Left renal cortex interstitium (tissue), 4 donors: ENCODE data around the gene CIRBP. TPM values are rescaled to one million over a fixed set of nuclear protein-coding genes. Genes with fewer than 3 reads are reported as not detected.

Source experiments
- polyA plus RNA-seq, 4 donors: library from polyadenylated mRNA; unstranded; fragments of 120-200 nt; gene quantifications; one replicate each; pipeline ENCODE4 v1.2.1, GENCODE V29; 2013; ENCODE audit not compliant: insufficient read length in 4 of 4

CIRBP gene
- polyA plus RNA-seq, 4 donors = 787 to 1,013 (median 826) TPM

Other genes starting within 250 kb of the CIRBP start
- 100 to 1,000 TPM in 3 of 4 donors, 10 to 100 TPM in 1; 98.0 to 154 (median 130) TPM for gene TMEM259, start 248.2 kb upstream of the CIRBP start, polyA plus RNA-seq
- not detected for gene RNU6-2, start 247.8 kb upstream of the CIRBP start, polyA plus RNA-seq
- 100 to 1,000 TPM; 163 to 215 (median 186) TPM for gene CNN2, start 242.7 kb upstream of the CIRBP start, polyA plus RNA-seq
- gene ABCA7, start 229.2 kb upstream of the CIRBP start, polyA plus RNA-seq = 10 to 100 TPM in 1 of 4 donors, 1 to 10 TPM in 3; 6.9 to 14.0 (median 8.5) TPM
- 10 to 100 TPM in 3 of 4 donors, 1 to 10 TPM in 1; 9.4 to 14.9 (median 12.2) TPM for gene ARHGAP45, start 202.2 kb upstream of the CIRBP start, polyA plus RNA-seq
- 100 to 1,000 TPM; 139 to 183 (median 154) TPM for gene POLR2E, start 174.0 kb upstream of the CIRBP start, polyA plus RNA-seq
- gene GPX4, start 165.3 kb upstream of the CIRBP start, polyA plus RNA-seq = 100 to 1,000 TPM; 240 to 321 (median 259) TPM
- gene SBNO2, start 95.1 kb upstream of the CIRBP start, polyA plus RNA-seq = 10 to 100 TPM; 15.2 to 22.8 (median 20.1) TPM
- gene STK11, start 63.6 kb upstream of the CIRBP start, polyA plus RNA-seq = 10 to 100 TPM; 59.1 to 64.4 (median 61.9) TPM
- 1 to 10 TPM; 1.1 to 5.9 (median 3.5) TPM for gene CBARP, start 31.3 kb upstream of the CIRBP start, polyA plus RNA-seq
- gene ATP5F1D, start 27.6 kb upstream of the CIRBP start, polyA plus RNA-seq = 100 to 1,000 TPM in 3 of 4 donors, 10 to 100 TPM in 1; 83.4 to 185 (median 127) TPM
- 10 to 100 TPM; 39.9 to 83.0 (median 65.7) TPM for gene MIDN, start 20.7 kb upstream of the CIRBP start, polyA plus RNA-seq
- gene FAM174C, start 6.2 kb downstream of the CIRBP start, polyA plus RNA-seq = 10 to 100 TPM; 13.3 to 30.9 (median 26.1) TPM
- 1 to 10 TPM; 1.8 to 5.8 (median 4.3) TPM for gene EFNA2, start 16.5 kb downstream of the CIRBP start, polyA plus RNA-seq
- gene NDUFS7, start 114.6 kb downstream of the CIRBP start, polyA plus RNA-seq = 10 to 100 TPM; 43.6 to 99.1 (median 85.1) TPM
- gene GAMT, start 132.2 kb downstream of the CIRBP start, polyA plus RNA-seq = 10 to 100 TPM; 24.4 to 44.5 (median 40.2) TPM
- gene DAZAP1, start 138.3 kb downstream of the CIRBP start, polyA plus RNA-seq = 100 to 1,000 TPM in 2 of 4 donors, 10 to 100 TPM in 2; 67.1 to 110 (median 95.0) TPM
- gene RPS15, start 169.1 kb downstream of the CIRBP start, polyA plus RNA-seq = 1,000 to 10,000 TPM in 1 of 4 donors, 100 to 1,000 TPM in 3; 623 to 1,048 (median 767) TPM
- 1 to 10 TPM; 1.1 to 2.0 (median 1.8) TPM for gene APC2, start 180.8 kb downstream of the CIRBP start, polyA plus RNA-seq
- gene C19orf25, start 209.9 kb downstream of the CIRBP start, polyA plus RNA-seq = 10 to 100 TPM; 17.1 to 38.3 (median 33.1) TPM
- 10 to 100 TPM in 1 of 4 donors, 1 to 10 TPM in 3; 3.5 to 11.6 (median 7.4) TPM for gene PCSK4, start 221.0 kb downstream of the CIRBP start, polyA plus RNA-seq
- gene REEP6, start 221.8 kb downstream of the CIRBP start, polyA plus RNA-seq = 10 to 100 TPM; 12.5 to 24.8 (median 18.2) TPM
- gene ADAMTSL5, start 243.7 kb downstream of the CIRBP start, polyA plus RNA-seq = 1 to 10 TPM in 1 of 4 donors, under 1 TPM in 3; 0.23 to 1.2 (median 0.92) TPM